B cell (primary cell): ENCODE measurements around the gene PARD3. TPM values are rescaled to one million over a fixed set of nuclear protein-coding genes. Genes with fewer than 3 reads are reported as not detected.

Experiments used
- ATAC-seq: fragments of 200-7000 bp; cut with Tn5 transposase; one replicate; pipeline ENCODE4 v1.10.0; 2021; ENCODE audit warnings: low read depth, mild to moderate bottlenecking, moderate number of reproducible peaks, moderate library complexity
- CTCF ChIA-PET: fragments of 350-600 bp; sonication (Branson Sonifier 250); formaldehyde crosslinking; loops from one replicate; lab custom pipeline; 2021; ENCODE audit warnings: antibody characterized with exemption, inconsistent platforms; lab: Charles Lee
- POLR2A ChIA-PET: fragments of 350-600 bp; sonication (Branson Sonifier 250); formaldehyde crosslinking; loops from one replicate; lab custom pipeline; 2021; ENCODE audit warnings: antibody characterized with exemption; lab: Charles Lee
- DNase-seq: peaks from one replicate; pipeline ENCODE4 v3.0.0; 2013
- H2AFZ ChIP-seq: 2 replicates; pipeline ENCODE4 v1.6.1; 2012; ENCODE audit warnings: mild to moderate bottlenecking, low read depth, low read length; ENCODE audit not compliant: insufficient read depth, poor library complexity, severe bottlenecking
- H3K27ac ChIP-seq, 2 donors: 1 replicate in 1 of 2; 2 replicates in 1 of 2; pipeline ENCODE4 v1.5.1; 2012 to 2013; ENCODE audit warnings: low read length in 2 of 2, mild to moderate bottlenecking in 2 of 2, moderate library complexity in 1 of 2
- H3K27me3 ChIP-seq, 4 experiments: fragments of 200-600 bp in 1 of 4; sonication (generic) in 1 of 4; replicated peaks in 1 of 4; 1 replicate in 2 of 4; 2 replicates in 2 of 4; pipeline versions ENCODE4 v1.6.1 to v1.7.0; 2013 to 2016; ENCODE audit warnings: low read length in 3 of 4, mild to moderate bottlenecking in 2 of 4, mixed read lengths in 1 of 4, moderate library complexity in 1 of 4; ENCODE audit not compliant: insufficient read depth in 4 of 4, control insufficient read depth in 3 of 4; ENCODE audit errors: control extremely low read depth in 1 of 4
- H3K36me3 ChIP-seq, 2 experiments: replicated peaks in 1 of 2; 1 replicate in 1 of 2; 2 replicates in 1 of 2; pipeline versions ENCODE4 v1.6.1 to v1.7.1; 2013; ENCODE audit warnings: low read length in 1 of 2; ENCODE audit not compliant: insufficient read depth in 2 of 2, control insufficient read depth in 1 of 2; ENCODE audit errors: control extremely low read depth in 1 of 2, extremely low read depth in 1 of 2
- H3K4me1 ChIP-seq, 2 donors: fragments of 200-600 bp in 1 of 2; sonication (generic) in 1 of 2; 1 replicate in 1 of 2; 2 replicates in 1 of 2; pipeline versions ENCODE4 v1.5.1 to v1.6.1; 2013 to 2017; ENCODE audit warnings: low read length in 2 of 2; ENCODE audit not compliant: control insufficient read depth in 2 of 2, insufficient read depth in 2 of 2
- H3K4me2 ChIP-seq: replicated peaks from 2 replicates; pipeline ENCODE3; 2012; ENCODE audit warnings: mild to moderate bottlenecking, low read depth, low read length; ENCODE audit not compliant: poor library complexity, severe bottlenecking
- H3K4me3 ChIP-seq, 5 experiments: fragments of 200-600 bp in 1 of 5; sonication (generic) in 1 of 5; 1 replicate in 3 of 5; 2 replicates in 2 of 5; pipeline versions ENCODE4 v1.5.1 to v1.7.0; 2011 to 2016; ENCODE audit warnings: low read length in 4 of 5, mild to moderate bottlenecking in 4 of 5, low read depth in 2 of 5, control low read depth in 1 of 5, moderate library complexity in 1 of 5; ENCODE audit not compliant: insufficient read depth in 1 of 5; ENCODE audit errors: control extremely low read depth in 1 of 5, extremely low read depth in 1 of 5
- H3K79me2 ChIP-seq: fragments of 200-600 bp; sonication (generic); one replicate; pipeline ENCODE4 v1.6.0; 2016; ENCODE audit warnings: low read length; ENCODE audit not compliant: control insufficient read depth, insufficient read depth
- H3K9ac ChIP-seq: fragments of 200-600 bp; sonication (generic); 2 replicates; pipeline ENCODE4 v1.6.1; 2017; ENCODE audit warnings: mild to moderate bottlenecking, low read length, moderate library complexity
- H3K9me3 ChIP-seq, 3 donors: one replicate each; pipeline versions ENCODE4 v1.6.1 to v1.7.1; 2013; ENCODE audit warnings: low read length in 2 of 3; ENCODE audit not compliant: control insufficient read depth in 2 of 3, insufficient read depth in 1 of 3; ENCODE audit errors: control extremely low read depth in 1 of 3
- H4K20me1 ChIP-seq: 2 replicates; pipeline ENCODE4 v1.6.0; 2012; ENCODE audit warnings: mild to moderate bottlenecking, low read length; ENCODE audit not compliant: insufficient read depth, control insufficient read depth, poor library complexity, severe bottlenecking
- H3K27ac Mint-ChIP-seq: one replicate; pipeline ENCODE4 v1.8.0; 2021; ENCODE audit warnings: mixed read lengths
- H3K27me3 Mint-ChIP-seq: one replicate; pipeline ENCODE4 v1.8.0; 2021; ENCODE audit warnings: mixed read lengths
- H3K4me1 Mint-ChIP-seq: one replicate; pipeline ENCODE4 v1.8.0; 2021; ENCODE audit warnings: mixed read lengths
- H3K4me3 Mint-ChIP-seq: one replicate; pipeline ENCODE4 v1.8.0; 2021; ENCODE audit warnings: mixed read lengths
- H3K9me3 Mint-ChIP-seq: one replicate; pipeline ENCODE4 v1.8.0; 2022; ENCODE audit warnings: mixed read lengths; ENCODE audit not compliant: insufficient read depth
- EZH2 ChIP-seq: IDR thresholded peaks from 2 replicates; pipeline ENCODE4 v1.6.1; 2012; ENCODE audit warnings: borderline replicate concordance, low read depth, mild to moderate bottlenecking, moderate library complexity, low read length; ENCODE audit not compliant: insufficient read depth, poor library complexity, severe bottlenecking
- WGBS: methylation state at CpG from one replicate; pipeline ENCODE4 v1.1.5; 2013; ENCODE audit warnings: missing lambda C conversion rate; ENCODE audit not compliant: insufficient coverage; 5-methylcytosine and 5-hydroxymethylcytosine counted together
- intact Hi-C: fragments of 100-400 bp; cut with micrococcal nuclease; formaldehyde crosslinking; loops from one replicate; pipeline ENCODE4 v1.10.0; 2022
- polyA plus RNA-seq: library from polyadenylated mRNA; depleted of rRNA; stranded (reverse); fragments of >200 nt; gene quantifications from 2 replicates; pipeline ENCODE4 v1.2.3, GENCODE V29; 2012
- total RNA-seq, 2 donors: library from RNA; stranded (reverse); fragments of 120-200 nt in 1 of 2; gene quantifications; 1 replicate in 1 of 2; 2 replicates in 1 of 2; pipeline versions ENCODE4 v1.2.3 to v1.2.4, GENCODE V29; 2013 to 2022
- TF ChIP-seq, protein P1 (sequence below): fragments of 200-600 bp; IDR thresholded peaks from one replicate; pipeline ENCODE4 v1.8.0; 2022; ENCODE audit warnings: antibody characterized with exemption, mild to moderate bottlenecking

PARD3 gene
- total and polyA plus RNA-seq, 2 donors (not counting 1 experiment from before 2014, with no cell fraction given) = not detected

DNA sequence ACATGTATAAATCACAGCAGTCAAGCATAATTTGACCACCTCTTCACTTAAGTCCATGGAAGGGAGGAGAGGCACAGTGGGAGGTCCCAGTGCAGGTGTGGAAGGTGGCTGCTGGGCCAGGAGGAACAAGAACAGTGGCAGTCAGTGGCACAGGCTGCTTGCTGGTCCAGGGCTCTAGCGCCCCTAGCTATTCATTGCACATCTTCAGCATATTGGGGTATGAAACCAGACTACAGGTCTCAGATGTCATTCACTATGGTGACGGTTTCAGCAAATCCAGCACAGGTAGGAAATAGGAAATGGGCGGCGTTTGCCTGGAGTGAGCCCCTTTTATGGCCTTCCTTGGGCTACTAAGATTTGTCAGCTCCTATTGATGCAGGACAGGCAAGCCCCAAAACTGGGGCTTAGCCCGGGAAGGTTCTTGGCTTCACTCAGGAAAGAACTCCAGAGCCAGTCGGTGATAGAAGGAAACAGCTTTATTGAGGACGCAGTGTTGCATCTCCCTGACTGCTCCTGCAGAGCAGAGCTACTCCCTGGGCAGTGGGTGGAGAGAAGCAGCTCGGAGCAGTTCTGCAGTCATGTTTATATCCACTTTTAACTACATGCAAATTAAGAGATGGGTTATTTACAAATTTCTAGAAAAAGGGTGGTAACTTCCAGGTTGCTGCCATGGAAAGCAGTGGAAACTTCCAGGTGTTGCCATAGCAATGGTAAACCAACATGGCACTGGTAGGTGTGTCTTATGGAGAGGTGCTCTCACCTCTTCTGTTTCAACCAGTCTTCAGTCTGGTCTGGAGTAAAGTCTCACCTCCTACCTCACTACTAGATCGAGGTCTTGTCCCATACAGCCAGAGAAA lies 608.8 kb downstream of the PARD3 start:
- Histone ChIP-seq H2AFZ (no peak overlapping the region), H3K79me2 (no peaks in the 10 kb centered on the region), H3K4me2 (no peak overlapping the region), H3K4me1 (no peaks in the 10 kb centered on the region), H3K9me3 (peaks cover 0 to 5% (median 0%) of the 10 kb centered on the region in 3 donors), H3K36me3 (no peaks in the 10 kb centered on the region), H3K9ac (no peak overlapping the region), H4K20me1 (no peaks in the 10 kb centered on the region), H3K27ac (no peak overlapping the region), H3K4me3 (no peak overlapping the region), H3K27me3 (no peaks in the 10 kb centered on the region)
- H3K4me3 Mint-ChIP-seq = no peak overlapping the region
- no peak for DNase-seq
- TF ChIP-seq, protein P1, sequence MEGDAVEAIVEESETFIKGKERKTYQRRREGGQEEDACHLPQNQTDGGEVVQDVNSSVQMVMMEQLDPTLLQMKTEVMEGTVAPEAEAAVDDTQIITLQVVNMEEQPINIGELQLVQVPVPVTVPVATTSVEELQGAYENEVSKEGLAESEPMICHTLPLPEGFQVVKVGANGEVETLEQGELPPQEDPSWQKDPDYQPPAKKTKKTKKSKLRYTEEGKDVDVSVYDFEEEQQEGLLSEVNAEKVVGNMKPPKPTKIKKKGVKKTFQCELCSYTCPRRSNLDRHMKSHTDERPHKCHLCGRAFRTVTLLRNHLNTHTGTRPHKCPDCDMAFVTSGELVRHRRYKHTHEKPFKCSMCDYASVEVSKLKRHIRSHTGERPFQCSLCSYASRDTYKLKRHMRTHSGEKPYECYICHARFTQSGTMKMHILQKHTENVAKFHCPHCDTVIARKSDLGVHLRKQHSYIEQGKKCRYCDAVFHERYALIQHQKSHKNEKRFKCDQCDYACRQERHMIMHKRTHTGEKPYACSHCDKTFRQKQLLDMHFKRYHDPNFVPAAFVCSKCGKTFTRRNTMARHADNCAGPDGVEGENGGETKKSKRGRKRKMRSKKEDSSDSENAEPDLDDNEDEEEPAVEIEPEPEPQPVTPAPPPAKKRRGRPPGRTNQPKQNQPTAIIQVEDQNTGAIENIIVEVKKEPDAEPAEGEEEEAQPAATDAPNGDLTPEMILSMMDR = no peak
- TF ChIP-seq EZH2 = no peak
- CTCF ChIA-PET = no interaction called here
- H3K9me3 Mint-ChIP-seq = no peaks in the 10 kb centered on the region
- H3K27ac Mint-ChIP-seq = no peak overlapping the region
- ATAC-seq = no peak
- intact Hi-C loops = no loop called here
- POLR2A ChIA-PET = no interaction called here
- no peaks in the 10 kb centered on the region for H3K4me1 Mint-ChIP-seq
- WGBS = 92% methylated on average over 7 of the region's 9 CpGs
- no peaks in the 10 kb centered on the region for H3K27me3 Mint-ChIP-seq

DNA sequence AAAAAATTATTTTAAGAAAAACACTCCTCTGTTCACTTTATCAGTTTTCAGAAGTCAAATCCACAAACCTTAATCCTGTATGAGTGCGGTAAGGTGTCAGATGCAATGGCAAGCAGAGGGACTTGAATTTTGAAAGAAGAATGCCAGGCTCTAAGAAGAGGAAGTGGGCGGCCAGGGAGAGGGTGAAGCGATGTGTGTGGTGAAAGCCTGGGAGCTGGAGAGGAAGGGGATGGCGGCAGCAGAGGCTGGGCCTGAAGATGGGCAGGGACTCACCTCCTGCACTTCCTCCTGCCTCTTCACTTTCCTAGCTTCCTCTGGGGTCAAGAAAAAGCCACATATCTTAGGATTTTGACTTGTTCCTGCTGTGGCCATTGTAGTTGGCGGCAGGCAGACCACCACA lies 609.6 kb downstream of the PARD3 start:
- H3K4me1 Mint-ChIP-seq = no peaks in the 10 kb centered on the region
- H3K27ac Mint-ChIP-seq = no peak overlapping the region
- no peaks in the 10 kb centered on the region for H3K9me3 Mint-ChIP-seq
- H3K4me3 Mint-ChIP-seq = no peak overlapping the region
- Histone ChIP-seq H3K4me1 (no peaks in the 10 kb centered on the region), H4K20me1 (no peaks in the 10 kb centered on the region), H3K27ac (no peak overlapping the region), H3K36me3 (no peaks in the 10 kb centered on the region), H3K9ac (no peak overlapping the region), H3K9me3 (peaks cover 0 to 5% (median 0%) of the 10 kb centered on the region in 3 donors), H3K4me2 (no peak overlapping the region), H3K4me3 (no peak overlapping the region), H3K27me3 (no peaks in the 10 kb centered on the region), H2AFZ (no peak overlapping the region), H3K79me2 (no peaks in the 10 kb centered on the region)
- WGBS = 4% methylated on average over 3 of the region's 5 CpGs
- CTCF ChIA-PET = no interaction called here
- TF ChIP-seq, protein P1 = no peak
- TF ChIP-seq EZH2 = no peak
- POLR2A ChIA-PET = no interaction called here
- intact Hi-C loops = no loop called here
- ATAC-seq (no peak), DNase-seq (no peak)
- H3K27me3 Mint-ChIP-seq = no peaks in the 10 kb centered on the region
